T-helper 1 cell (primary cell): ENCODE data around the gene SPAG8.

ENCODE experiments used
- DNase-seq, 5 donors: peaks; one replicate each; pipeline ENCODE4 v3.0.0-alpha.2; 2012 to 2020

The SPAG8 gene

DNA sequence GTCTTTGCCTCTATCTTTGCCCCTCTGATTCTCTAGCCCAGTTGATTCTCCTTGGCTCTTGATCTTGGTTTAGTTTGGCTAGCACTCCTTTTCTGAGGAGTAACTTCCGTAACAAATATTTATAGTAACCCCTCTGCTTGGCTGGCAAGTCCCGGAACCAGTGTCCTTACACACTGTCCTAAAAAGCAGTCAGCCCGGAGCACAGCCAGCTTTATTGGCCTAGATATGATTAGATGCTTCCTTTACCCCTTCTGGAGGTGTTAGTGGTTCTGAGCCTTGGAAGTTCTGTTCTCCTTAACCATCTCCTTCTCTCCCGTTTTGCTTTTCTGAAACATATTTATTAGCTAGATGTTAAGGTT is 41.0 kb downstream of the SPAG8 start:
- DNase-seq = no peak

DNA sequence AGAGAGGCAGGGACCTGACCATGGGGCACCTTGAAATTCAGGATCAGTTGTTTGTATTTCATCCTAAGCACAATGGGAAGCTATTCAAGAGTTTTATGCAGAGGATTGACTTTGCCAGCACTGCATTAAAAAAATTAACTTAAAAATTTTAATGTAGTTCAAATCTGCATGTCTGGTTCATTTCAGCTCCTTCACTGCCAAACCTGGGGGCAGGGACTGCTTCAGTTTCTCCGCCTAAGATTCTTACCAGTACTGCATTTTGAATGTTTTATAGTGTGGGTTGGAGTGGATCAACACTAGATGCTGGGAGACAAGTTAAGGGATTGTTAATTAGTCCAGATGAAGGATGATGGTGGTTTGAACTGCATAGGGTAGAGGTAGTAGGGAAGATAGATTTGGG is 42.3 kb downstream of the SPAG8 start:
- no peak for DNase-seq

DNA sequence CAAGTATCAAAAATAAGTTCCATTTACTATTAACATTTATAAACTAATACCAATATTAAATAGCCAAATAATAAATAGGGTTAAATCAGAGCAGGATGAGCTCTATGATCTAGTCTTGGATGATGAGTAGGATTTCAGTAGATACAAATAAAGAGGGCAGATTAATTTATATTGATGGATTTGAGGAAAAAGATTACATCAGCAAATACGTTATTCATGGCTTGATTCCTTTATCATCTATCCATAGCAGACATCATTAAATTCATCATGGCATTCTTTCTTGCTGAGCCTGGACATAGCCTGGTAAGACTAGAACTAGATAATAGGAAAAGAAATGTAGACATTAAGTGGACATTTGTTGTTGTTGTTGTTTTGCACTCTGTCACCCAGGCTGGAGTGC is 44.6 kb downstream of the SPAG8 start:
- DNase-seq = no peak

DNA sequence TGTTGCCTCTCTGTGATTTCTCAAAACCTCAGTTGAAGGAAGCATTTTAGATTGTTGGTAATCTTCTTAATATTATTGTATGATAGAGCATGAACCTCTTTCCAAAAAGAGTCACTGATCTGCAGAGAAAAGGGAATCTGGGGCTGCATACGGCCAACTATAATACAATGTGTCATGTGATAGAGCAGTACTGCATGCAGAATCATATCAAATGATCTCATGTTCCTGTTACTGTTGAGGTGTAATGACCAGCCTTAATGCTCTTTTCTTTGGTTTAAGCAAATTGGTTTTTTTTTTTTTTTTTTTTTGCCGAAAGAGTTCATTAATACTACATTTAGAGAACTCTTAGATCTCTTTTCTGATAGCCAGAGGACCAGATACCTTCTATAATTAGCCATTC is 45.1 kb downstream of the SPAG8 start:
- DNase-seq = no peak

DNA sequence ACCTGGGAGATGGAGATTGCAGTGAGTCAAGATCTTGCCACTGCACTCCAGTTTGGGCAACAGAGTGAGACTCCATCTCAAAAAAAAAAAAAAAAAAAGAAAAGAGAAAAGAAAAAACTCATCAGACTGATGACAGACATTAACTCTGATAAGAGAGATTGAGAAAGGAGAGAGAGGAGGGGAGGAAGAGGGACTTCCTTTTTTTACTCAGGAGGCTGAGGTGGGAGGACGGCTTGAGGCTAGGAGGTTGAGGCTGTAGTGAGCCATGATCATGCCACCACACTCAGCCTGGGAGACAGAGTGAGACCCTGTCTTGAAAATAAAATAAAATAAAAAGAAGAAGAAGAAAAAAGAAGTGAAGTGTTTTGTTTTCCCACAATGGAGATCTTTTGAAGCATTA is 48.3 kb downstream of the SPAG8 start:
- no peak for DNase-seq

DNA sequence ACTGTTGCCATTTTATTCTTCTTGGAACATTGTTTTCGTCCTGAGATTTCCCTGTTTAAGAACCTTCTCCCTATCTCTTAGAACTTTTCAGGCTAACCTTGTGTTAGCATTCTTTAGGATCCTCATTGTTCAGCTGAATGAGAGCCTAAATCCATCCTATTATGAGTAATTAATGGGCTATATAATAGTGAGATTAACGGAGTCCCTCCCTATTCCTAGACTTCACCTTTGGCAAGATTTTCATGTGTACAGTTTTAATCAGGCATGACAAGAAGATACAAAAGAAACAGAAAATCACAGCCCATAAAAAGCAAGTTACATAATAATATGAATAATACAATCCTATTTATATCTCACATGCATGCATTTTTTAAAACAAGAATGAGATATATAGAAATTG is 48.9 kb downstream of the SPAG8 start:
- DNase-seq = no peak

DNA sequence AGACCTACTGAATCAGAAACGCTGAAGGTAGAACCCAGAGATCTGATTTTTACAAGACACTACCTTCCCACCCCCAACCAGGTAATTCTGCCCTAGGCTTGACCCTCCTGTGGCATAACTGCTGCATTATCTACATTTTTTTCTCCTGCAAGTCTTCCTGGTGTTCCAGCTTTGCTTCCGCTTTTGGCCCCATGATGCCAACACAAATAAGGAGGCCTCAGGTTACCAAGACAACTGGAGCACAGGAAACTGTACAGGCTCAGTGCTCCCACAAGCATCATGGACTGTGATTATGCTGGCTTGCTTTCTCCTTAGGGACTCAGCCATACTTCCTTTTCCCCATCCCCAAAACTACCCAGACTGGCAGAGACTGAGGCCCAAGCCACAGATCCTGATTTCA is 51.4 kb downstream of the SPAG8 start:
- DNase-seq = no peak

DNA sequence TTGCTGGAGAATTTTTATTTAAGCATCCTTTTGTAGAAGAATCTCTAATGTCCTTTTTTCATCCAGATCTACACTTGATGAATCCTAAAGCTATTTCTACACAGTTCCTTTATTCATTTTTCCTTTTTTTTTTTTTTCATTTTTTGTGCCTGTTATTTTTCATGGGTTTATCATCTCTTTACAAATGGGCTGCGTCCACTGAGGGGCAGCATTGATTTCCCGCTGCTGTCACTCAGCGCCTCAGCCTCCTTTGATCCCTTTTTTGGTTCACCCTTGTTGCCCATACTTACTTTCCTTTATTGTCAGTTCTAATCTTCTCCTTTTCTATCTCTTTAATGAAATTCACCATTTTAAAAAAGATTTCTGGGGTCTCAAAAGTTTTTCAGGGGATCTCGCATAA is 52.3 kb downstream of the SPAG8 start:
- DNase-seq = no peak
